ENCODE measurements around the gene S100A16.

S100A16 gene

GRCh38 chr1:153617663-153618062 lies 4.7 kb upstream of the S100A16 start:
- Histone ChIP-seq H3K36me3 (peaks cover 50% of the 10 kb centered on the region), H3K4me3 (ENCODE audit: low read depth, low read length) (no peak overlapping the region), H3K27ac (no peak overlapping the region), H3K27me3 (ENCODE audit: insufficient read depth, low read depth, severe bottlenecking) (no peaks in the 10 kb centered on the region), H3K9me3 (ENCODE audit: severe bottlenecking) (peaks cover 6% of the 10 kb centered on the region)
- TF ChIP-seq, protein P1, sequence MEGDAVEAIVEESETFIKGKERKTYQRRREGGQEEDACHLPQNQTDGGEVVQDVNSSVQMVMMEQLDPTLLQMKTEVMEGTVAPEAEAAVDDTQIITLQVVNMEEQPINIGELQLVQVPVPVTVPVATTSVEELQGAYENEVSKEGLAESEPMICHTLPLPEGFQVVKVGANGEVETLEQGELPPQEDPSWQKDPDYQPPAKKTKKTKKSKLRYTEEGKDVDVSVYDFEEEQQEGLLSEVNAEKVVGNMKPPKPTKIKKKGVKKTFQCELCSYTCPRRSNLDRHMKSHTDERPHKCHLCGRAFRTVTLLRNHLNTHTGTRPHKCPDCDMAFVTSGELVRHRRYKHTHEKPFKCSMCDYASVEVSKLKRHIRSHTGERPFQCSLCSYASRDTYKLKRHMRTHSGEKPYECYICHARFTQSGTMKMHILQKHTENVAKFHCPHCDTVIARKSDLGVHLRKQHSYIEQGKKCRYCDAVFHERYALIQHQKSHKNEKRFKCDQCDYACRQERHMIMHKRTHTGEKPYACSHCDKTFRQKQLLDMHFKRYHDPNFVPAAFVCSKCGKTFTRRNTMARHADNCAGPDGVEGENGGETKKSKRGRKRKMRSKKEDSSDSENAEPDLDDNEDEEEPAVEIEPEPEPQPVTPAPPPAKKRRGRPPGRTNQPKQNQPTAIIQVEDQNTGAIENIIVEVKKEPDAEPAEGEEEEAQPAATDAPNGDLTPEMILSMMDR (IDR thresholded peaks at IDR 0.05; ENCODE audit: low read depth, low read length), result peak; percentile 82
- DNase-seq, result peak; percentile 73

GRCh38 chr1:153616917-153617311 lies 4.0 kb upstream of the S100A16 start:
- TF ChIP-seq, protein P1 (IDR thresholded peaks at IDR 0.05; ENCODE audit: low read depth, low read length), result no peak
- peaks cover 6% of the 10 kb centered on the region for H3K9me3 ChIP-seq (ENCODE audit: severe bottlenecking)
- no peak overlapping the region for H3K27ac ChIP-seq
- peaks cover 43% of the 10 kb centered on the region for H3K36me3 ChIP-seq
- no peak overlapping the region for H3K4me3 ChIP-seq (ENCODE audit: low read depth, low read length)
- no peaks in the 10 kb centered on the region for H3K27me3 ChIP-seq (ENCODE audit: insufficient read depth, low read depth, severe bottlenecking)
- no peak for DNase-seq

- Histone ChIP-seq H3K27me3 (ENCODE audit: insufficient read depth, low read depth, severe bottlenecking) (no peaks in the 10 kb centered on the region), H3K9me3 (ENCODE audit: severe bottlenecking) (peaks cover 6% of the 10 kb centered on the region), H3K36me3 (peaks cover 39% of the 10 kb centered on the region), H3K27ac (no peak within 1 kb of the TSS), H3K4me3 (ENCODE audit: low read depth, low read length) (no peak within 1 kb of the TSS)
- no peak for DNase-seq
- TF ChIP-seq, protein P1 (IDR thresholded peaks at IDR 0.05; ENCODE audit: low read depth, low read length), result no peak
Observed at GRCh38 chr1:153616144-153616916, 3.4 kb upstream of the S100A16 start, which contains the start of gene S100A14. Gene S100A14 (minus strand): TSS chr1:153616325. CDS start chr1:153615858, 467 bp downstream.

DNA sequence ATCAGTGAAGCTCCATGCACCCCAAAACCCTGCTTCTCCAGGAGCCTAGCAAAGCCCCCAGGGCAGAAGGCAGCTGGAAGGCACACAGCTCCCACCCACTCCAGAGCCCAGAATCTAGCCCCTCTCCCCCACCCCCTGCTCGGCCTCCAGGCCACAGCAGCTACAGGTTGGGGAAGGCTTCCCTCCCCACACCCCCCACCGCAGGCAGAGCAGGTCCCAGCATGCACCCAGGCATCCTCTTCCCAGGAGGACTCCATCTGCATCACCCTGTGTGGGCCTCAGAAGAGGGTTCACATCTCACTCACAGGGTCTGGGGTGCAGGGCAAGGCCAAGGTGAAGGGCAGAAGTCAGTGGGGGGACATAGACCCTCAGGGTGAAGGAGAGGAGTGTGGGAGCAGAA lies 2.5 kb upstream of the S100A16 start:
- H3K27me3 ChIP-seq (ENCODE audit: insufficient read depth, low read depth, severe bottlenecking), result no peaks in the 10 kb centered on the region
- TF ChIP-seq, protein P1 (IDR thresholded peaks at IDR 0.05; ENCODE audit: low read depth, low read length), result no peak
- no peak overlapping the region for H3K4me3 ChIP-seq (ENCODE audit: low read depth, low read length)
- H3K36me3 ChIP-seq, result peaks cover 30% of the 10 kb centered on the region
- peaks cover 6% of the 10 kb centered on the region for H3K9me3 ChIP-seq (ENCODE audit: severe bottlenecking)
- H3K27ac ChIP-seq, result no peak overlapping the region
- no peak for DNase-seq

DNA sequence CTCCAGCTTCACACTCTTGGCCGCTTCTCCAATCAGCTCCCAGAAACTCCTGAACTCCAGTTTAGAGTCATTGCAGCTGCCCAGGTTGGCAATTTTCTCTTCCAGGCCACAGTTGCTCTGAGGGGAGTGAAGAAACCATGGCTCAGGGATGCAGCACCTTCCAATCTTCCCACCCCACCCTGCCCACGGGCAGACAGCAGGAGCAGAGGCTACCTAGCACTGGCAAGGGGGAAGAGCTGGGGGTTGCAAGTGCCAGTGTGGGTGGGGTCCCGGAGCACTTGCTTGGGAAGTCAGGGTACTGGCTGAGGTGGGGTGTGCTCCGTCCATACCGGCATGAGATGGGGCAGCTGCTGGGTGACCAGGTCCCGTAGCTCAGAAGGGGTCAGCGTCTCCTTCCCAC lies 2.0 kb upstream of the S100A16 start:
- H3K36me3 ChIP-seq, result peaks cover 25% of the 10 kb centered on the region
- H3K4me3 ChIP-seq (ENCODE audit: low read depth, low read length), result no peak overlapping the region
- no peaks in the 10 kb centered on the region for H3K27me3 ChIP-seq (ENCODE audit: insufficient read depth, low read depth, severe bottlenecking)
- peaks cover 4% of the 10 kb centered on the region for H3K9me3 ChIP-seq (ENCODE audit: severe bottlenecking)
- no peak overlapping the region for H3K27ac ChIP-seq
- no peak for DNase-seq
- TF ChIP-seq, protein P1 (IDR thresholded peaks at IDR 0.05; ENCODE audit: low read depth, low read length), result no peak

Measured in WERI-Rb-1 (cell line).